Activated naive CD4-positive, alpha-beta T cell treated with anti-CD3 and anti-CD28 coated beads for 36 hours (primary cell): ENCODE measurements around the gene CD46. TPM values are rescaled to one million over a fixed set of nuclear protein-coding genes. Genes with fewer than 3 reads are reported as not detected.

Experiments used
- CTCF ChIA-PET: fragments of 350-600 bp; sonication (Branson Sonifier 250); formaldehyde crosslinking; loops from one replicate; lab custom pipeline; 2021; ENCODE audit warnings: antibody characterized with exemption; lab: Charles Lee
- DNase-seq: peaks from one replicate; pipeline ENCODE4 v3.0.0-alpha.2; 2020
- H3K27ac Mint-ChIP-seq: one replicate; pipeline ENCODE4 v1.8.0; 2021; ENCODE audit warnings: mild to moderate bottlenecking, mixed read lengths
- H3K27me3 Mint-ChIP-seq: one replicate; pipeline ENCODE4 v1.8.0; 2021; ENCODE audit warnings: low read depth, mixed read lengths
- H3K36me3 Mint-ChIP-seq: one replicate; pipeline ENCODE4 v1.8.0; 2021; ENCODE audit warnings: low read depth, mixed read lengths
- H3K4me1 Mint-ChIP-seq: one replicate; pipeline ENCODE4 v1.8.0; 2021; ENCODE audit warnings: low read depth, mixed read lengths
- H3K4me3 Mint-ChIP-seq: one replicate; pipeline ENCODE4 v1.8.0; 2021; ENCODE audit warnings: mild to moderate bottlenecking, moderate library complexity, mixed read lengths
- H3K9me3 Mint-ChIP-seq: one replicate; pipeline ENCODE4 v1.8.0; 2021; ENCODE audit warnings: mixed read lengths
- intact Hi-C: fragments of 100-400 bp; cut with micrococcal nuclease; formaldehyde crosslinking; loops from one replicate; pipeline ENCODE4 v1.15.1; 2023
- total RNA-seq, 2 experiments: library from RNA; stranded (reverse); gene quantifications; one replicate each; pipeline ENCODE4 v1.2.3, GENCODE V29; 2021

CD46 gene
- total RNA-seq, 2 experiments from 2014 or later = 91.0 to 93.4 TPM

- intact Hi-C loops = no loop called here
- Mint-ChIP-seq H3K36me3 (peaks cover 39% of the 10 kb centered on the region), H3K27me3 (no peaks in the 10 kb centered on the region), H3K9me3 (no peaks in the 10 kb centered on the region), H3K4me1 (peaks cover 83% of the 10 kb centered on the region), H3K27ac (peak overlapping the region; percentile 83), H3K4me3 (no peak overlapping the region)
- no peak for DNase-seq
- CTCF ChIA-PET = interaction anchor here (0.6 to 1.9 kb wide), 13 partner anchors 8 to 307 kb away, joined by 3 to 14 read pairs (median 5); no protein-coding TSS in a partner anchor
These were observed 60.3 kb downstream of the CD46 start for GRCh38 chr1:207811920-207812720.

GRCh38 chr1:207812778-207813511 lies 61.1 kb downstream of the CD46 start:
- intact Hi-C loops = no loop called here
- Mint-ChIP-seq H3K27me3 (no peaks in the 10 kb centered on the region), H3K36me3 (peaks cover 41% of the 10 kb centered on the region), H3K4me3 (no peak overlapping the region), H3K4me1 (peaks cover 83% of the 10 kb centered on the region), H3K27ac (peak overlapping the region; percentile 71), H3K9me3 (no peaks in the 10 kb centered on the region)
- CTCF ChIA-PET = interaction anchor here (0.7 to 1.8 kb wide), 6 partner anchors 8 to 150 kb away, joined by 3 to 14 read pairs (median 11); no protein-coding TSS in a partner anchor
- DNase-seq = no peak

- CTCF ChIA-PET = interaction anchor here (0.7 kb wide), 1 partner anchor 9 kb away, joined by 3 read pairs; no protein-coding TSS in a partner anchor
- Mint-ChIP-seq H3K4me3 (no peak overlapping the region), H3K9me3 (no peaks in the 10 kb centered on the region), H3K36me3 (peaks cover 41% of the 10 kb centered on the region), H3K4me1 (peaks cover 81% of the 10 kb centered on the region), H3K27ac (peak overlapping the region; percentile 71), H3K27me3 (no peaks in the 10 kb centered on the region)
- intact Hi-C loops = no loop called here
- DNase-seq = no peak
These were observed 61.6 kb downstream of the CD46 start for GRCh38 chr1:207813512-207813881.

GRCh38 chr1:207813946-207814345 lies 62.1 kb downstream of the CD46 start:
- intact Hi-C loops = no loop called here
- Mint-ChIP-seq H3K27me3 (no peaks in the 10 kb centered on the region), H3K4me1 (peaks cover 77% of the 10 kb centered on the region), H3K9me3 (no peaks in the 10 kb centered on the region), H3K36me3 (peaks cover 42% of the 10 kb centered on the region), H3K27ac (peak overlapping the region; percentile 71), H3K4me3 (no peak overlapping the region)
- CTCF ChIA-PET = interaction anchor here (0.7 kb wide), 1 partner anchor 9 kb away, joined by 3 read pairs; no protein-coding TSS in a partner anchor
- no peak for DNase-seq

- no peak overlapping the region for H3K4me3 Mint-ChIP-seq
- H3K27ac Mint-ChIP-seq = peak overlapping the region; percentile 71
- no peaks in the 10 kb centered on the region for H3K9me3 Mint-ChIP-seq
- CTCF ChIA-PET = no interaction called here
- no peak for DNase-seq
- peaks cover 73% of the 10 kb centered on the region for H3K4me1 Mint-ChIP-seq
- intact Hi-C loops = no loop called here
- no peaks in the 10 kb centered on the region for H3K27me3 Mint-ChIP-seq
- H3K36me3 Mint-ChIP-seq = peaks cover 45% of the 10 kb centered on the region
These were observed 62.6 kb downstream of the CD46 start for GRCh38 chr1:207814469-207814868.

- Mint-ChIP-seq H3K27me3 (no peaks in the 10 kb centered on the region), H3K4me1 (peaks cover 73% of the 10 kb centered on the region), H3K9me3 (no peaks in the 10 kb centered on the region), H3K27ac (peak overlapping the region; percentile 82), H3K36me3 (peaks cover 39% of the 10 kb centered on the region), H3K4me3 (no peak overlapping the region)
- DNase-seq = no peak
- intact Hi-C loops = no loop called here
- CTCF ChIA-PET = interaction anchor here (0.6 kb wide), 1 partner anchor 44 kb away, joined by 3 read pairs; no protein-coding TSS in a partner anchor
These were observed 63.6 kb downstream of the CD46 start for GRCh38 chr1:207815466-207815865.

- Mint-ChIP-seq H3K4me3 (no peak overlapping the region), H3K27me3 (no peaks in the 10 kb centered on the region), H3K36me3 (peaks cover 39% of the 10 kb centered on the region), H3K27ac (peak overlapping the region; percentile 82), H3K9me3 (no peaks in the 10 kb centered on the region), H3K4me1 (peaks cover 74% of the 10 kb centered on the region)
- intact Hi-C loops = no loop called here
- peak; percentile 74 for DNase-seq
- CTCF ChIA-PET = no interaction called here
These were observed 64.0 kb downstream of the CD46 start for GRCh38 chr1:207815913-207816291.

GRCh38 chr1:207817166-207817565 lies 65.3 kb downstream of the CD46 start:
- H3K4me1 Mint-ChIP-seq = peaks cover 79% of the 10 kb centered on the region
- H3K4me3 Mint-ChIP-seq = no peak overlapping the region
- DNase-seq = no peak
- no peak overlapping the region for H3K27ac Mint-ChIP-seq
- intact Hi-C loops = no loop called here
- H3K9me3 Mint-ChIP-seq = no peaks in the 10 kb centered on the region
- H3K27me3 Mint-ChIP-seq = no peaks in the 10 kb centered on the region
- CTCF ChIA-PET = interaction anchor here (1.0 to 1.5 kb wide), 4 partner anchors 20 to 146 kb away, joined by 3 to 10 read pairs (median 6); no protein-coding TSS in a partner anchor
- H3K36me3 Mint-ChIP-seq = peaks cover 35% of the 10 kb centered on the region

GRCh38 chr1:207817778-207818751 lies 66.2 kb downstream of the CD46 start:
- intact Hi-C loops = no loop called here
- Mint-ChIP-seq H3K36me3 (peaks cover 35% of the 10 kb centered on the region), H3K27ac (peak overlapping the region; percentile 19), H3K9me3 (no peaks in the 10 kb centered on the region), H3K27me3 (no peaks in the 10 kb centered on the region), H3K4me3 (no peak overlapping the region), H3K4me1 (peaks cover 85% of the 10 kb centered on the region)
- CTCF ChIA-PET = interaction anchor here (1.0 to 2.0 kb wide), 8 partner anchors 21 to 145 kb away, joined by 3 to 11 read pairs (median 8); no protein-coding TSS in a partner anchor
- DNase-seq = no peak

- Mint-ChIP-seq H3K4me3 (no peak overlapping the region), H3K27ac (no peak overlapping the region), H3K27me3 (no peaks in the 10 kb centered on the region)
These were observed 67.2 kb downstream of the CD46 start for GRCh38 chr1:207818971-207819451.

More at GRCh38 chr1:207818971-207819451, 67.2 kb downstream of the CD46 start:
- Mint-ChIP-seq H3K9me3 (no peaks in the 10 kb centered on the region), H3K4me1 (peaks cover 87% of the 10 kb centered on the region), H3K36me3 (peaks cover 37% of the 10 kb centered on the region)
- no peak for DNase-seq
- intact Hi-C loops = no loop called here
- CTCF ChIA-PET = interaction anchor here (1.0 to 2.0 kb wide), 6 partner anchors 8 to 144 kb away, joined by 3 to 11 read pairs (median 8); no protein-coding TSS in a partner anchor
